Fibroblast of pulmonary artery (primary cell): ENCODE results near the gene GJA4.

ENCODE experiments used
- DNase-seq: peaks from one replicate; pipeline ENCODE4 v3.0.0-alpha.2; 2010; ENCODE audit warnings: low read depth
- H3K4me3 ChIP-seq: replicated peaks from 2 replicates; pipeline ENCODE4 v1.5.1; 2011; ENCODE audit warnings: low read depth, mild to moderate bottlenecking, control low read depth, low read length, moderate library complexity
- TF ChIP-seq, protein P1 (sequence below): IDR thresholded peaks from 2 replicates; pipeline ENCODE4 v1.5.1; 2011; ENCODE audit warnings: mild to moderate bottlenecking, control low read depth, low read length, inconsistent platforms; ENCODE audit errors: missing control alignments

Gene GJA4

DNA sequence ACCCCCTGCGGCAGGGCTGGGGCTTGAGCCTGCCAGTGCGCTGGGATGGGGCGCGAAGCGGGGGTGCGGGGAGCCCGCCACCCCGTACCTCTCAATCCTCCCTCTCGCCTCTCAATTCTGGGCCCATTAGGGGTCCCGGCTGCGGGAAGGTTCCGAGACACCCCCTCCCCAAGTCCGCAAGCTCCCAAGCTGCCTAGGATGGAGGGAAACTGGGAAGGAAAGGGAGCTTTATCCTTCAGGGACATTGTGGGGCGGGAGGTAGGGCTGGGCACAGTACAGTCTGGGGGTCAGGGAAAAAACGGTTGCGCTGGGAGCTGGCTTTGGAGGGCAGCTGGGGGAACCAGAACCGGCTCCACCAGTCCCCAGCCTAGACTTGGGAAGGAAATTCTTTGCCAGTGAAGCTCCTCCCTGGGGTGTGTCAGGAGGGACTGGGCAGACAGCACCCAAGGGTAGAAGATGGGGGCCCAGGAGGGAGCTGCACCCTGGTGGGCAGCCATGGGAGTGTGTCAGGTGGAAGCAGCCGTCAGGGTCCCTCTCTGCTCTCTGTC lies 10.9 kb upstream of the GJA4 start:
- TF ChIP-seq, protein P1, sequence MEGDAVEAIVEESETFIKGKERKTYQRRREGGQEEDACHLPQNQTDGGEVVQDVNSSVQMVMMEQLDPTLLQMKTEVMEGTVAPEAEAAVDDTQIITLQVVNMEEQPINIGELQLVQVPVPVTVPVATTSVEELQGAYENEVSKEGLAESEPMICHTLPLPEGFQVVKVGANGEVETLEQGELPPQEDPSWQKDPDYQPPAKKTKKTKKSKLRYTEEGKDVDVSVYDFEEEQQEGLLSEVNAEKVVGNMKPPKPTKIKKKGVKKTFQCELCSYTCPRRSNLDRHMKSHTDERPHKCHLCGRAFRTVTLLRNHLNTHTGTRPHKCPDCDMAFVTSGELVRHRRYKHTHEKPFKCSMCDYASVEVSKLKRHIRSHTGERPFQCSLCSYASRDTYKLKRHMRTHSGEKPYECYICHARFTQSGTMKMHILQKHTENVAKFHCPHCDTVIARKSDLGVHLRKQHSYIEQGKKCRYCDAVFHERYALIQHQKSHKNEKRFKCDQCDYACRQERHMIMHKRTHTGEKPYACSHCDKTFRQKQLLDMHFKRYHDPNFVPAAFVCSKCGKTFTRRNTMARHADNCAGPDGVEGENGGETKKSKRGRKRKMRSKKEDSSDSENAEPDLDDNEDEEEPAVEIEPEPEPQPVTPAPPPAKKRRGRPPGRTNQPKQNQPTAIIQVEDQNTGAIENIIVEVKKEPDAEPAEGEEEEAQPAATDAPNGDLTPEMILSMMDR, result no peak
- DNase-seq, result no peak
- H3K4me3 ChIP-seq, result no peak overlapping the region

DNA sequence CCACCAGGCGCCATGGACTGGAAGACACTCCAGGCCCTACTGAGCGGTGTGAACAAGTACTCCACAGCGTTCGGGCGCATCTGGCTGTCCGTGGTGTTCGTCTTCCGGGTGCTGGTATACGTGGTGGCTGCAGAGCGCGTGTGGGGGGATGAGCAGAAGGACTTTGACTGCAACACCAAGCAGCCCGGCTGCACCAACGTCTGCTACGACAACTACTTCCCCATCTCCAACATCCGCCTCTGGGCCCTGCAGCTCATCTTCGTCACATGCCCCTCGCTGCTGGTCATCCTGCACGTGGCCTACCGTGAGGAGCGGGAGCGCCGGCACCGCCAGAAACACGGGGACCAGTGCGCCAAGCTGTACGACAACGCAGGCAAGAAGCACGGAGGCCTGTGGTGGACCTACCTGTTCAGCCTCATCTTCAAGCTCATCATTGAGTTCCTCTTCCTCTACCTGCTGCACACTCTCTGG lies 8.0 kb upstream of the GJA4 start:
- H3K4me3 ChIP-seq, result no peak overlapping the region
- TF ChIP-seq, protein P1, result no peak
- DNase-seq, result no peak

DNA sequence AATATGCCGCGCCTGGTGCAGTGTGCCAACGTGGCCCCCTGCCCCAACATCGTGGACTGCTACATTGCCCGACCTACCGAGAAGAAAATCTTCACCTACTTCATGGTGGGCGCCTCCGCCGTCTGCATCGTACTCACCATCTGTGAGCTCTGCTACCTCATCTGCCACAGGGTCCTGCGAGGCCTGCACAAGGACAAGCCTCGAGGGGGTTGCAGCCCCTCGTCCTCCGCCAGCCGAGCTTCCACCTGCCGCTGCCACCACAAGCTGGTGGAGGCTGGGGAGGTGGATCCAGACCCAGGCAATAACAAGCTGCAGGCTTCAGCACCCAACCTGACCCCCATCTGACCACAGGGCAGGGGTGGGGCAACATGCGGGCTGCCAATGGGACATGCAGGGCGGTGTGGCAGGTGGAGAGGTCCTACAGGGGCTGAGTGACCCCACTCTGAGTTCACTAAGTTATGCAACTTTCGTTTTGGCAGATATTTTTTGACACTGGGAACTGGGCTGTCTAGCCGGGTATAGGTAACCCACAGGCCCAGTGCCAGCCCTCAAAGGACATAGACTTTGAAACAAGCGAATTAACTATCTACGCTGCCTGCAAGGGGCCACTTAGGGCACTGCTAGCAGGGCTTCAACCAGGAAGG lies 7.4 kb upstream of the GJA4 start:
- no peak for DNase-seq
- no peak overlapping the region for H3K4me3 ChIP-seq
- TF ChIP-seq, protein P1, result no peak

DNA sequence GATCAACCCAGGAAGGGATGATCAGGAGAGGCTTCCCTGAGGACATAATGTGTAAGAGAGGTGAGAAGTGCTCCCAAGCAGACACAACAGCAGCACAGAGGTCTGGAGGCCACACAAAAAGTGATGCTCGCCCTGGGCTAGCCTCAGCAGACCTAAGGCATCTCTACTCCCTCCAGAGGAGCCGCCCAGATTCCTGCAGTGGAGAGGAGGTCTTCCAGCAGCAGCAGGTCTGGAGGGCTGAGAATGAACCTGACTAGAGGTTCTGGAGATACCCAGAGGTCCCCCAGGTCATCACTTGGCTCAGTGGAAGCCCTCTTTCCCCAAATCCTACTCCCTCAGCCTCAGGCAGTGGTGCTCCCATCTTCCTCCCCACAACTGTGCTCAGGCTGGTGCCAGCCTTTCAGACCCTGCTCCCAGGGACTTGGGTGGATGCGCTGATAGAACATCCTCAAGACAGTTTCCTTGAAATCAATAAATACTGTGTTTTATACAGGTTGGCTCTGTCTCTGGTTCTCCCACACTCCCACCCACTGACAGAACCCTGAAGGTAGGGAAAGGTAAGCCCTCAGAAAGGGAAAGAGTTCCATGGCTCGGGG lies 6.8 kb upstream of the GJA4 start:
- TF ChIP-seq, protein P1, result no peak
- DNase-seq, result no peak
- no peak overlapping the region for H3K4me3 ChIP-seq

DNA sequence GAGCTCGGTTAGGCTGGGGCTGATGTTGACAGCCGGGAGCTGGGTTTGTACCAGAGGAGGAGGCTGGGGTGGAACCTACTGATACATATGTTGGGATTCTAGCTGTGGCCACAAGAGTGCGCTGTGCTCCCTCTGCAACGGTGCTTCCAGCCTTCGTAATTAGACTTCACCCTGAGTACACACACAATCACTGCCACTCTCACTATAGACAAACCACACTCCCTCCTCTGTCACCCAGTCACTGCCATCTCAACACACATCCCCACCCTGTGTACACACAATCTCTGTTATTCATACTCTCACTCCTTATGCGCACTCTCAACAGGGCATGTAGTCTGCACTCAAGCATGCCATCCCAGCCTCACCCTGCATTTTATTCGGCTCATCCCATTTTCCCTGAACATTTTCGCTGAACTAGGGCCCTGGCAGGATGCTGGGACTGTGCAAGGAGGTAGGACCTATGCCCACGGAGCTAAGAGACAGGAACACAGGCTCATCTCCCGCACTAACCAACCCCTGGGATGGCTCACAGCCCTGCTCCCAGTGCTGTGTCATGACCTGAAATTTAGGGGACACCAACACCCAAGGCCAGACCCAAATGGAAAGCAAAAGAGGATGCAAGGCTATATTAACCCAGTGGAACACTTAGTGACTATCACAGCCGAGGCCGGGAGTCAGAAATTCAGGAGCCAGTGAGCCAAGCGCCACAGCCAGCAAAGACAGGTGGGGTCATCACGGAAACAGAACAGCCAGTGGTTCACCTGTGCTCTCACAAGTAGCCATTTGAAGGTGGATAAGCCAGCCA lies 6.1 kb upstream of the GJA4 start:
- peak; percentile 84 for DNase-seq
- no peak overlapping the region for H3K4me3 ChIP-seq
- TF ChIP-seq, protein P1, result peak; percentile 94

DNA sequence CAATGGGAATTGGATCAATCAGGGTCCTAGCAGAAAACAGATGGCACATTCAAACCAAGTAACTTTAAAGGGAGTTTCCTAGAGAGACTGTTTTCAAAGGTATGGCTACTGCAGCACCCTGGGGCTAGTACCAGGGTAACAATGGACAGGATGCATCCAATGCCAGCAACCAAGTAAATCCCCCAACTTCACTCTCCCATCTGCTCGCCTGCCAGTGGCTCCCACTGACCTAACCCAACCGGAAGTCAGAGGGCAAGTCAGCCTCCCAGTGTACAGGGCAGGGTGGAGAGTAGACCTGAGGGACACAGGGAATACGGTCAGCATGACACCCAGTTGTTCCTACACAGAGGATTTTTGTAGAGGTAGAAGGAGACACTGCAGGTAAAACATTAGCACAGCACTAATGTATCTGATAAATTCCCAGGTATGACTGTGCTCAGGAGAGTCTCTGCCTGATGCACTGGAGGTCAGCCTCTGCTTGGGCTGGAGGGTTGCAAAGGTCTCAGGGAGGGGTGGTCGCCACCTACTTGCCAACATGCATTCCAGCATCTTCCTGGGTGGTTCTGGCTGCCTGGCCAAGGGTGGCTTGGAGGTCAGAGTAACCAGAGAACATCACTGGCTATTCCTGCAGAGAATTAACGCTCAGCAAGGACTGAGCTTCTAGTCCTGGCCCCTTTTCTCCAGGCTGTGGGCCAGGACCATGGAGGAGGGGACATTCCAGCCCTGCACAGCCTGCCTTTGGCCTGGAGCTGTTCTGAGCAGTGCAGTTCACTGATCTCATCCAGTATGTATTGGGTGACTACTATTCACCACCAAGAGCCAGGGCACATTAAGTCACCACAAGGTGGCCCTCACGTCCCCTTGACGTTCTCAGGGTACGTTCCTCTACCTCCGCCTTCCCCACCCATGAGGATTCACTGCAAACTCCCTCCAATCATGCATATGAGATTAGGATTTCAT lies 5.1 kb upstream of the GJA4 start:
- DNase-seq, result peak; percentile 46
- H3K4me3 ChIP-seq, result no peak overlapping the region
- TF ChIP-seq, protein P1, result peak; percentile 28
